GM18858 (cell line): ENCODE measurements around the gene PPDPF.
"Not testable (repeated sequence)": the region's sequence is repeated elsewhere in the genome, so short reads cannot be mapped to it uniquely, and the experiment has no call there.

ENCODE experiments used
- ATAC-seq: cut with Tn5 transposase; IDR thresholded peaks from one replicate; pipeline ENCODE4 v1.9.1; 2021; ENCODE audit not compliant: unreplicated experiment

The PPDPF gene

GRCh38 chr20:63561624-63562396 is 41.2 kb downstream of the PPDPF start:
- no peak for ATAC-seq

GRCh38 chr20:63562461-63563224 is 42.1 kb downstream of the PPDPF start:
- no peak for ATAC-seq

DNA sequence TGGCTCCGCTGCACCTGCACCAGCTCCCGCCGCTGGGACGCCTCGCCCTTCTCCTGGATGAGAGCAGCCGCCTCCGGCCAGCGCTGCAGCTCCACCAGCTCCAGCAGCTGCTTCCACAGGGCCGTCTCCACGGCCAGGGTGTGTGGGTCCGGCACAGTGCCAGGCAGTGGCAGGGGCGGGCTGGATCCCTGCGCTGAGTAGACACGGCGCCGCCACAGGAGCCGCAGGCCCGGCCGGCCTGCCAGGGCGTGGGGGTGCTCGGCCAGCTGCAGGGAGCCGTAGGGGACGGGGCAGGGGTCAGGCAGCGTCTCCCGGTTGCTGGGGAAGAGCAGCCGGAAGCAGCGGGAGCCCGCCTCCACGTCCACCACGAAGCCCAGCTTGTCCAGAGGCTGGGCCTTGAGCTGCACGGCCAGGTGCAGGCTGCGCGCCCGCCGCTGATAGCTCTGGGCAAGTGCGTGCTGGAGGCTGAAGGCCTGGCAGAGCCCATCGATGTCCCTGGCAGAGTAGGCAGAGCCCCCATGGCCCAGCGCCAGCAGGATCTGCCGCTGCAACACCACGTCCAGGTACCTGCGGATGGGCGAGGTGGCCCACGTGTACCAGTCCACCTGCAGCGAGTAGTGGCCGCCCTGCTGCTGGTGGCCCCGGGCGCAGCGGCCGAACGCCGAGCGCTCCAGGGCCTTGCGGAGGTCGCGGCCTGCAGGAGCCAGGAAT is 42.8 kb downstream of the PPDPF start:
- ATAC-seq = no peak

DNA sequence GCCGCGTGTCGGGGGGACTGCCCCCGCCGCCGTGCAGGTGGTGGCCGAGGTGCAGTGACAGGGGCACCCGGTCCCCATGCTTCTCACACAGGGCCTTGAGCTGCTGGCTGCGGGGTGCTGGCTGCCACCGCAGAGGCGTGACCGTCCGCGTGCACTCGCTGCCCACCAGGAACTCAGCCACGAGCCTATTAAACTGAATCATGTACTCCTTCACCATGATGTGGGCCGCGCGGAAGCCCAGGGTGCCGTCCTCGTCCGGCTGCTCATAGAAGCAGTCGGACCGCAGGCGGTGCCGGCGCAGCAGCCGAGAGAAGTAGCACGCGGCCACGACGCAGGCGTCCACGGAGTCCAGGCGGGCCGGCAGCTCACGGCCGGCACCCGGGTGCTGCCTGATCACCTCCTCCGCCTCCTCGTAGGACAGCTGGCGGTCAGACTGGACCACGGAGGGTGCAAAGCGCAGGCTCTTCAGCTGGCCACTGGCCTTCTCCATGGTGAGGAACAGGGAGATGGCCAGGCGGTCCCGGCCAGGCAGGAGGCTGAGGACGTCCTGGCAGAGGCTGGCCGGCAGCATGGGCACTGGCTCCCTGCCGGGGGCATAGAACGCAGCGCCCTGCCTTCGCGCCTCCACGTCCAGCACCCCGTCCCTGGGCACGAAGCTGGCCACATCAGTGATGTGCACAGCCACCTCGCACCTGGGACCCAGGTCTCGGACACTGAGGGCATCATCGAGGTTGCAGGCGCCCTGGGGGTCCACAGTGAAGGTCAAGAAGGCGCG is 43.7 kb downstream of the PPDPF start:
- ATAC-seq = no peak

GRCh38 chr20:63565021-63565698 is 44.6 kb downstream of the PPDPF start:
- no peak for ATAC-seq

DNA sequence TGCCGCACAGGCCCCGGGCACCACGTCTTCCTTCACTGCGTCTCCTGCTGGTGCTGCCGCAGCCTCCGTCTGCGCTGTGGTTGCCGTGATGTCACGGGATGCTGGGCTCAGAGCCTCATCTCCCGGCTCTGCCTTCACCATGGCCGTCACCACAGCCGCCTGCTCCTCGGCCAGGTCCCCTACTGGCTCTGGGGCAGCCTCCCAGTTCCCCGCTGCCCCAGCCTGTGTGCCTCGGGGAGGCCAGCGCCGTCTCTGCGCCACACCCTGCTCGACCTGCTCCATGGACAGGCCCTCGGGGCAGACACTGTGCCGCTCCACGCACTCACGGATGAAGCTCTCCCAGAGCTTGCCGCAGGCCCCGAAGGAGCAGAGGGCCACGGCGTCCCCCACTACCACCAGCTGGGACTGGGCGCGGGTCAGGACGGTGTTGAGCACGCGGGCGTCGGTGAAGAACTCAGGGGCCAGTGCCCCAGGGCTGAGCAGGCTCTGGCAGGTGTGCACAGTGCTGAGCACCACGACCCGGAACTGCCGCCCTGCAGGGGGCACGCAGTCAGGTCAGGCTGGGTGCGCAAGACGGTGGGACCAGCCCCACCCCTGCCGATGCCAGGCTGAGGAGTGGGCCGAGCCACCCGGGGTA is 45.3 kb downstream of the PPDPF start:
- no peak for ATAC-seq

GRCh38 chr20:63566395-63567135 is 46.0 kb downstream of the PPDPF start:
- no peak for ATAC-seq

DNA sequence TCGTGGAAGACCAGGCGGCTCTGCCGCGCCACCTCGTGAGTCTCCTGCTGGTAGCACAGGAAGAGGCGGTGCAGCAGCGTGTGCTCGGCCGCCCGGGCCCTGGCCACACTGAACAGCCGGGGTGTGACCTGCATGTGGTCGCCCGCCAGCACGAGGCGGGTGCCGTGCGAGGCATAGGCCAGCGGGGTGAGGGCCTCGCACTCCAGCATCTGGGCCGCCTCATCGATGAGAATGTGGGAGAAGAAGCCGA is 46.5 kb downstream of the PPDPF start:
- no peak for ATAC-seq

- ATAC-seq = peak; percentile 56
These were observed 47.0 kb downstream of the PPDPF start for GRCh38 chr20:63567386-63568169.

DNA sequence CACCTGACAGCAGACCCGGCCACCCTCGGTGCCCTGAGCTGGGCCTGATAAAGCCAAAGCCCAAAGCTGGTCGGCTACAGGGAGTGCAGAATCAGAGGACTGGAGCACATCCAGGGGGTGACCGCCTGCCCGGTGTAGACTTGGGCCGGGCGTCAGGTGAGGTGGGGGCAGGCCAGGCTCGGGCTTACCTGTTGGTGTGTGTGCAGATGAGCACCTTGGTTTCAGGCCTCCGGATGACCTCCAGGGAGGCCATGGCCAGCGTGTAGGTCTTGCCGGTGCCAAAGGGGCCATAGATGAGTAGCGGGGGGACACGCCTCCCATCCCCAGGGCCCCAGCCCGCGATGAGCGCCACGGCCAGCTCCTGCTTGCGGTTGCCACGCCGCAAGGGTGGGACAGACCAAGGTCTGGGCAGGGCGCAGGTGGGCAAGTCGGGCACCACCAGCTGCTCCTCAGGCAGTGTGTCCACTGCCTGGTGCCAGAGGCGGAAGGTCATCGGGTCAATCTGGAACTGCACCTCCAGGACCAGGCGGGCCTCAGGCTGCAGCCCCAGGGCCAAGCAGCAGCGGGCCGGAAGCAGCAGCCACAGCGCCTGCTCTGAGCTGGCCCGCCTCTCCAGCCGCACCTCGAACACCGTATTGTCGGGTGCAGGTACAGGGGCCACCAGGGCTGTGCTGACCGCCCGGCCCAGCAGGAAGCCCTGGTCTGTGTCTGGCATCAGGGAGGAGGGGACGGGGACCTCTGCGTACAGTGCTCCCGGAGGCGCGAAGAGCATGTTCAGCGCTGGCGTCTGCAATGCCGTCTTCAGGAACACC is 47.8 kb downstream of the PPDPF start:
- no peak for ATAC-seq

- no peak for ATAC-seq
These were observed 48.7 kb downstream of the PPDPF start for GRCh38 chr20:63568986-63569949.

DNA sequence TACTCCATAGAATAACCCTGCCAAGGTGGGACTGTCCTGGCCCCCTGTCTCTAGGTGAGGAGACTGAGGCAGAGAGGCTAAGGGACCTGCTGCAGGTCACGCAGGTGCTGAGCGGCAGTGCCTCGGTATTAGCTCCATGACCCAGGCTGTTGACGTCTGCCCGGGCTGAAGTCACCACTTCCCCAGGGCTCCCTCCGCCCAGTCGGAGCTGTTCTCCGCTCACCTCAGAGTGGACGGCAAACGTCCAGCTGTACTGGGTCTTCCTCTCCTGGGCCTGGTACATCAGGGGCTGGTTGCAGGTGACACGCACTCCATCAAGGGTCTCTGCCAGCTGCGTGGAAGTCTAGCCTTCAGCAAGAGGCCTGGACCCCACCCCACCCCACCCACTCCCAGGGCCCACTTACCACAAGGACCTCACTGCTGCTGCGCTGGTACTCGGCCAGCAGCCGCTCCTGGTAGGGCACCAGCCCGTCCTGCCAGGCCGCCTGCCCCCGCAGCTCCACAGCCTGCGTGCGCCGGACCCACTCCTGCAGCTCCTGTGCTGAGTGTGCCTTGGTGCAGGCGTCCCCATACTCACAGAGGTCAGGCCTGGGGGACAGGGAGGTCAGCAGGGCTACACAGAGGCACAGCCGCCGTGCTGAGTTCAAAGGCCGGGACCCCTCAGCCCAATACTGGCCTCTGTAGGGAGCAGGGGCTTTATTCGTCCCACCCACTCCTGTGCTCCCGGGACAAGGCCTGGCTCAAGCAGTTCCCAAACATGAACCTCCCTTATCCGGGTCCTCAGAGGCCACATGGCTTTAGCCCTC is 49.9 kb downstream of the PPDPF start:
- ATAC-seq = no peak

GRCh38 chr20:63571087-63571478 is 50.5 kb downstream of the PPDPF start:
- ATAC-seq = not testable (repeated sequence)
